Coronary artery (tissue), 2 donors: ENCODE data around the gene PRR3.

ENCODE experiments used
- DNase-seq: peaks from one replicate; pipeline ENCODE4 v3.0.0-alpha.2; 2017; ENCODE audit warnings: low spot score
- H3K27ac ChIP-seq, 2 donors: fragments of 200-600 bp; sonication (generic); one replicate each; pipeline ENCODE4 v1.5.1; 2016 to 2019
- H3K4me3 ChIP-seq: fragments of 200-600 bp; sonication (generic); 2 replicates; pipeline ENCODE4 v1.5.1; 2016; ENCODE audit warnings: mild to moderate bottlenecking, moderate library complexity
- TF ChIP-seq, protein P1 (sequence below): fragments of 200-600 bp; sonication (generic); IDR thresholded peaks from one replicate; pipeline ENCODE4 v1.5.1; 2019; ENCODE audit warnings: antibody characterized with exemption

PRR3 gene

DNA sequence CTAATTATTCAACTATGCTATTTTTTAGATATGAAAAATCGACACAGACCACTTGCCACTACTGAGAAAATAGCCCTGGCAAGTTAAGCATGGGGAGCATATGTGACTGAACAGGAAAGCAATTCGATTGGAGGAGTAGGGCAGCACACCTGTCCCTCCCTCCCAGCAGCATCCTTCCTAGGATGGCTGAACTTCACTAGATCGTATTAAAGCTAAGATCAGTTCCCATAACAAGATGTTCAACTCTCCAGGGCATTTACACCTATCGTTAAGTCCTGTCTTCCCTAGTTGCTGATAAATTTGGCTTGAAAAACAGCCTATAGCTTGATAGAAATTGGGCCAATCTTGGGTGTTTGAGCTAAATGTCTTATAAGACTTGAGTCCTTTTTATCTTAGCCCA, 53.0 kb downstream of the PRR3 start:
- TF ChIP-seq, protein P1, sequence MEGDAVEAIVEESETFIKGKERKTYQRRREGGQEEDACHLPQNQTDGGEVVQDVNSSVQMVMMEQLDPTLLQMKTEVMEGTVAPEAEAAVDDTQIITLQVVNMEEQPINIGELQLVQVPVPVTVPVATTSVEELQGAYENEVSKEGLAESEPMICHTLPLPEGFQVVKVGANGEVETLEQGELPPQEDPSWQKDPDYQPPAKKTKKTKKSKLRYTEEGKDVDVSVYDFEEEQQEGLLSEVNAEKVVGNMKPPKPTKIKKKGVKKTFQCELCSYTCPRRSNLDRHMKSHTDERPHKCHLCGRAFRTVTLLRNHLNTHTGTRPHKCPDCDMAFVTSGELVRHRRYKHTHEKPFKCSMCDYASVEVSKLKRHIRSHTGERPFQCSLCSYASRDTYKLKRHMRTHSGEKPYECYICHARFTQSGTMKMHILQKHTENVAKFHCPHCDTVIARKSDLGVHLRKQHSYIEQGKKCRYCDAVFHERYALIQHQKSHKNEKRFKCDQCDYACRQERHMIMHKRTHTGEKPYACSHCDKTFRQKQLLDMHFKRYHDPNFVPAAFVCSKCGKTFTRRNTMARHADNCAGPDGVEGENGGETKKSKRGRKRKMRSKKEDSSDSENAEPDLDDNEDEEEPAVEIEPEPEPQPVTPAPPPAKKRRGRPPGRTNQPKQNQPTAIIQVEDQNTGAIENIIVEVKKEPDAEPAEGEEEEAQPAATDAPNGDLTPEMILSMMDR: no peak
- DNase-seq: no peak
- Histone ChIP-seq H3K4me3 (no peak overlapping the region), H3K27ac (peak overlapping the region in 1 of 2 donors; percentile 39)

DNA sequence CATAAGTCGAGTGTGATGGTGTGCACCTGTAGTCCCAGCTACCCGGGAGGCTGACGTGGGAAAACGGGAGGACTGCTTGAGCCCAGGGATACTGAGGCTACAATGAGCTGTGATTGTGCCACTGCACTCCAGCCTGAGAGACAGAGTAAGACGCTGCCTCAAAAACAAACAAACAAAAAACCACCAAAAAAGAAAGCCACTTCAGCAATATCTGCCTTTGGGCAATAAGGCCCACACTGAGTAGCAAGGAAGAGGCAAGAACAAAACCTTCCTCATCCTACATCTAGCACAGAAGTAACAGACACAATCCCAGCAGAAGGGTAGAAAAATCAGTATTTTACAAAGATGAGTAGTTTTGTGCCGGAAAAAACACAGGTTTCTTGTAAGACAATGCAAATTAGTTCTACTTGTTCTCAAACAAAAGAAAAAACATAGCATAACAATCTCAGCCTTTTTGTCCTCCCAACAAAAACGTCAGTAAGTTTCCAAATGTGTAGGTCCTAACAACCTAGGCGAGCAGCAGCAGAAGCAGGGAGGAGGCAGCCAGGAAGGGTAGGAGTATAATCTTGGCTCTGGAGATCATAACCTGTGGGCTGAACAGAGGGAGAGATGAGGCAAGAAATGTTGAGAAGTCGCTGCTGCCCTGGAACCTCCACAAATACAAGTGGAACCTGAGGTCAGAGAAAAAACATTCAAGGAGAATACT, 54.2 kb downstream of the PRR3 start:
- TF ChIP-seq, protein P1: no peak
- no peak overlapping the region for H3K27ac ChIP-seq
- H3K4me3 ChIP-seq: no peak overlapping the region
- DNase-seq: no peak

DNA sequence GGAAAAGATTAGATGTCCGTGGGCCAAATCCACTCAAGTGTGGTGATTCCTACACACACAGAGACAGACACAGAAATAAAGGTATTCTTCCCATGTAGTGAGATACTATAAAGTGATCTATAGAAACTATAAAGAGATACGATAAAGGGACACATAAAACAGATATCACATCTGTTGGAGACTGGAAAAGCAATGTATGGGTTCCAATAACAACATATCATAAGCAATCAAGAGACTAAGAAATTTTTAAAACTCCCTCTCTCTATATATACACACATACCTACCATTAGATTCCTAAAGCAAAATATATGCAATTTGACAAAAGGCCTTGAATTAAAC, 54.7 kb downstream of the PRR3 start:
- TF ChIP-seq, protein P1: no peak
- Histone ChIP-seq H3K27ac (no peak overlapping the region), H3K4me3 (no peak overlapping the region)
- no peak for DNase-seq

DNA sequence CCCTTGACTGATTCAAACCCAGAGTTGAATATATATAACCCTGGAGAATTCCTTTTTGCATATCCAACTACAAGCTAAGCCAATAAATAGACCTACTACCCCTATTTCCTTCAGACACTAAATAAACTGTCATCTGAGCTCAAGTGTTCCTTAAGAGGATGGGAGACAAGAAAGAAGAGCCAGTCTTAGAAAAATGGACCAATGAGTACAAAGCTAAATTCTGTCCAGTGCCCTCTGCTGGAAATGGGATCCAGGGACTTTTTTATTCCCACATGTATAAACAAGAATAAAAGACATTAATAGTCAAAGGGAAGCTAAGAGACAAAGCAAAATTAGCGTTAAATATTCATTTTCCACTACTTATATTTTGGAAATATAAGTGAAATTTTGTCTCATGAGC, 55.1 kb downstream of the PRR3 start:
- H3K27ac ChIP-seq: peak overlapping the region; percentile 0 to 70
- no peak for DNase-seq
- H3K4me3 ChIP-seq: no peak overlapping the region
- TF ChIP-seq, protein P1: no peak

DNA sequence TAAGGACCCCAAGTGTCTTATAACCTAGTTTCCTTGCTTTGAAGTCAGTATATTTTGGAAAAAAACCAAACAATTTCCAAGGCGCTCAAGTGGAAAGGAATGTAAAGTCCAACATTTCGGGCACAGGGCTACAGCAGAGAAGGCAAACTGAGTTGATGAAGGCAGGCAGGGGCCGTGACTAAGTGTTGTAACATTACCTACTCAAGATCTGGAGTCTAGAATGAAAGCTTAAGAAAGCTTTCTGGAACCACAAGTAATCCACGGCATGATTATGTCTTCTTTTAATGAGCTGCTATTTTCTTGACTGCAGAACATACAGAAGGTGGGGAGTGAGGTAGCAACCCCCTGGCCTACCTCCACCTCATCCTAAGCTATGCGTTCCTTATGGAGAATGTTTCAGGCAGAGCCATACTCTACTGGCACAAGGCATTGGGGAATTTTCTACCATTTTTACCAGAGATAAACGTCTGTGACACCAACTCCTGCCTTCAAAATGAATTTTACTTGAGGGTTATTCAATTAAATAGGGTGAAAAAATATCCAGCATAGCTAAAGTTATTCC, 55.7 kb downstream of the PRR3 start:
- H3K4me3 ChIP-seq: no peak overlapping the region
- H3K27ac ChIP-seq: peak overlapping the region; percentile 0 to 70
- TF ChIP-seq, protein P1: no peak
- no peak for DNase-seq
